NCI-H187 treated with DMSO at 0.1 percent for 48 hours (cell line): ENCODE results near the gene NOLC1.

Source experiments
- DNase-seq: peaks from one replicate; lab custom pipeline; 2025; lab: John Stamatoyannopoulos, UW

Gene NOLC1

DNA sequence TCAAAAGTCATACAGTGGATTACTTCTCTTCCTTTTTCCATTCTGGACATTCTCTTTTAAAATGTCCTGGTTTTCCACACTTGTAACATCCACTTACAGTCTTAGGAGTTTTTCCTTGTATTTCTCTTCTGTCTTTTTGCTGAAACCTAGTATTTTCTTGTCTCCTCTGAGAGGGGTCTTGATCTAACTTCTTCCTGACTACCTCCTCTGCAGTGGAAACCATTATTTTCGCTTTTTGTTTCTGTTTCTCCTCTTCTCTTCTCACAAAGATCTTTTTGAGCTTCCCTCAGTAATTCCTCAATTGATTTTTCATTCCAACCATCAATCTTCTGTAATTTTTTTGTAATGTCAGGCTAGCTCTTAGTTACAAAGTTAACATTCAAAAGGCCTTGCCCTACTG, 50.2 kb downstream of the NOLC1 start:
- DNase-seq = no peak

DNA sequence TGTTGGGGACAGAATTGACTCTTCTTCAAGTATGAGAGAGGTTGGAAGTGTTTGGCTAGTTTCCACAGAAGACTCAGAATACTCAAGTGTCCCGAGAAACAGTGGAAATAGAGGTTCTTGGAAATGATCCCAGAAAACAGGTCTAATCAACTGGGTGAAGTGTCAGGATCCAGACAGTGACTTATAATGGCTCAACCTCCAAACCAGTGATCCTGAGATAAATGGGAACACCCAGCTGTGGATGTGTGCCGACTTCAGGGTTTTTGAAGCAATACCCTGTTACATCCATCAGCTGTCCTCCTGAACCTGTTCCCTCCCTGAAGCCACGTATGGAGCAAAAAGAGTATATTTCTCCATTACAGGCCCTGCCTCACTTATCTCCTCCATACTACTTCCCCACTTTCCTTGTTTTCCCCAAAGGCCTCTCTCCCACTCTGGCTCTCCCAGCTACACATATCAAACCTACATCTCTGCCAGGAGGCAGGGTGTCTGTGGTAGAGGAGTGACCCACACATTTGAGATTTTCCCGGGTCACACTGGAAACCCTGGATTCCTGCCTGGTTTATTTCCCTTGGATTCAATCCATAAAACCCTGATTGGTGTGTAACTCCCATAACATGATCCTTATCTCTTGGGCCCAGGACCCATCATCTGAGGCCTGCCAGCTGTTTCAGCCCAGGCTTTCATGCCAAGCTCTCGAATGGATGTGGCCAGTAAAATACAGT, 56.3 kb downstream of the NOLC1 start:
- DNase-seq = no peak

DNA sequence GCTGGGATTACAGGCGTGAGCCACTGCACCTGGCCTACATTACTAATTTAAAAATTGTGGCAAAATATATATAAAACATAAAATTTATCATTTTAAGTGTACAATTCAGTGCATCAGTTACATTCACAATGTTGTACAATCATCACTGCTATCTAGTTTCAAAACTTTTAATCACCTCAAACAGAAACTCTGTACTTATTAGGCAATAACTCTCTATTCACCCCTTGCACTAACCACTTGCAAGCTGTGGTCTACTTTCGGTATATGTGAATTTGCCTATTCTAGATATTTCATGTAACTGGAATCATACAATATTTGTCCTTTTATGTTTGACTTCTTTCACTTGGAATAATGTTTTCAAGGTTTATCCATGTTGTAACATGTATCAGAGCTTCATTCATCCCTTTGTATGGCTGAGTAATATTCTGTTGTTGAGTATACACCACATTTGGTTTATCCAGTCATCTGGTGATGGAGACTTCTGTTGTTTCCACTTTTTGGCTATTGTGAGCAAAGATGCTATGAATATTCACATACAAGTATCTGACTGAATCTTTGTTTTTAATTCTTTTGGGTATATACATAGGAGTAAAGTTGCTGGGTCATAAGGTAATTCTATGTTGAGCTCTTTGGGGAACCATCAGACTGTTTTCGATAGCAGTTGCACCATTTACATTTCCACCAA, 59.6 kb downstream of the NOLC1 start:
- DNase-seq = no peak
